IPS-NIHi7 (cell line): Measurements from ENCODE around the gene ANO9.

Source experiments
- DNase-seq: peaks from one replicate; pipeline ENCODE4 v3.0.0; 2012; ENCODE audit warnings: mixed read lengths; ENCODE audit errors: extremely low spot score

The ANO9 gene

GRCh38 chr11:384511-384910 is 57.3 kb downstream of the ANO9 start:
- DNase-seq, result no peak

- DNase-seq, result no peak
These were observed 58.4 kb downstream of the ANO9 start for GRCh38 chr11:383431-383830.

- no peak for DNase-seq
These were observed 59.7 kb downstream of the ANO9 start for GRCh38 chr11:382081-382629.

- DNase-seq, result no peak
These were observed 60.2 kb downstream of the ANO9 start for GRCh38 chr11:381501-382072.

- DNase-seq, result no peak
These were observed 60.8 kb downstream of the ANO9 start for GRCh38 chr11:380996-381395.

GRCh38 chr11:380491-380890 is 61.3 kb downstream of the ANO9 start:
- no peak for DNase-seq

- no peak for DNase-seq
These were observed 61.7 kb downstream of the ANO9 start for GRCh38 chr11:380095-380480.

- DNase-seq, result no peak
These were observed 62.4 kb downstream of the ANO9 start for GRCh38 chr11:379205-380094.

GRCh38 chr11:377883-378500 is 63.8 kb downstream of the ANO9 start:
- no peak for DNase-seq

- DNase-seq, result no peak
These were observed 64.5 kb downstream of the ANO9 start for GRCh38 chr11:377174-377865.

- no peak for DNase-seq
These were observed 65.2 kb downstream of the ANO9 start for GRCh38 chr11:376531-377173.

- DNase-seq, result no peak
These were observed 66.5 kb downstream of the ANO9 start for GRCh38 chr11:375065-376025.

GRCh38 chr11:373716-374551 is 67.9 kb downstream of the ANO9 start:
- no peak for DNase-seq

GRCh38 chr11:372809-373715 is 68.7 kb downstream of the ANO9 start:
- DNase-seq, result no peak

- no peak for DNase-seq
These were observed 69.9 kb downstream of the ANO9 start for GRCh38 chr11:371716-372590.

- no peak for DNase-seq
These were observed 70.8 kb downstream of the ANO9 start for GRCh38 chr11:371051-371450.
